DOHH2 (cell line): ENCODE data around the gene RAD51B.

Experiments
- CTCF ChIP-seq: fragments of 200-600 bp; sonication (generic); IDR thresholded peaks from one replicate; pipeline ENCODE4 v1.5.1; 2014; ENCODE audit warnings: antibody characterized with exemption, mild to moderate bottlenecking, low read depth, low read length; ENCODE audit not compliant: poor library complexity, severe bottlenecking
- EZH2phosphoT487 ChIP-seq: fragments of 200-600 bp; sonication (generic); IDR thresholded peaks from 2 replicates; pipeline ENCODE4 v1.6.1; 2017; ENCODE audit warnings: borderline replicate concordance, mild to moderate bottlenecking, antibody characterized with exemption, low read length, moderate library complexity, mixed read lengths

DNA sequence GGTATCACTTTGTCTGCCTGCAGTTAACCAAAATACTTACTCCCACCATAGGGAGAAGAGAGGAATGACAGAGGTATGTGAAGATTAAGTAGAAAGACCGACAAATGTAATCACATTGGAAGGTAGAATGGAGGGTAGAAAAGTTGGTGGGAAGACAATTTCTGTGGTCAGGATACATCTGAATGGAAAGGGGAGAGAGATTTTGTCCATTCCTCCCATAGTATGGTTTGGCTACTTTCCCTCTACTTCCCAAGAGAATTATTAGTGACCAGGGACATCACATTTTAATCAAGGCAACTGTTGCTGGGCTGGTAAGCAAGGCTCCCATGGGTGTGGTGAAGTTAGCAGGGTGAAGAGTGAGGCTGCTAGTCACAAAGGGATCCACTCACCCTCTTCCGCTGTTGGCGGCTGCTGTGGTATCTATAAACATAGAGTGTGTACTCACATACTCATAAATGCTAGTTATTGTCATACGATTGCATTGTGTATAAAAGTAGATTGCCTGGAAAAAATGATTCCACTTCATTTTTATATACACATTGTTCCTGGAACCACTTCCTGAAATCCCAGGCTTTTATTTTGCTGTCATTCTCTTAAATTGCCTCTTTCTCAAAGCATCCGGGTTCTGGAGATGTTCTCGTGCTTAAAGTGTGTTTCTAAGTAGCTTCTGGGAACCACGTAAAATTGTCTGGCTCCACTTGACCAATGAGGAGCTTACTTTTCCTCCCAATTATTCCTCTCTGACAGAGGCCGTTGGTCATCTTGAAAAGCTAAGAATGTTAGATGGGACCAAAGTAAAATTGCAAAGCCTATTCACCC lies 560.1 kb downstream of the RAD51B start:
- TF ChIP-seq CTCF (no peak), EZH2phosphoT487 (no peak)
